ENCODE results near the gene DPP4.

Gene DPP4

DNA sequence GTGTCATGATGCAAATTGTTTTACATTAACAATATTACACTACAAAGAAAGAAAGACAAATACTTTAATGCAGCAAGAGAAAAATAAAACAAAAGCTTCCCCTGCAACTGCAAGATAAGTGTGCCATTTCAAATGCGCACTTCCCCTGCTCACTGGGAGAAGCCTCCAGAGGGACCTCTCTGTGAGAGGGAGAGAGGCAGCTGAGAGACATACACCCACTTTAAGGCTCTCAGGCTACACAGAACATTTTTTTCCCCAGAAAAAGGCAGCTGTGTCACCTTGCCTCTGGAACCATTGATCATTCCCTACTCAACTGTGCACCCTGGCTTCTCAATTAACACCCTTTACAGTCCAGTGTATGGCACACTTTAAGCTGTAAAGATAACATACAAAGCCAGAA lies 75.2 kb downstream of the DPP4 start:
- no peak overlapping the region for H3K4me2 ChIP-seq (ENCODE audit: low read length)

GRCh38 chr2:161997916-161998471 lies 76.0 kb downstream of the DPP4 start:
- TF ChIP-seq, protein P1, sequence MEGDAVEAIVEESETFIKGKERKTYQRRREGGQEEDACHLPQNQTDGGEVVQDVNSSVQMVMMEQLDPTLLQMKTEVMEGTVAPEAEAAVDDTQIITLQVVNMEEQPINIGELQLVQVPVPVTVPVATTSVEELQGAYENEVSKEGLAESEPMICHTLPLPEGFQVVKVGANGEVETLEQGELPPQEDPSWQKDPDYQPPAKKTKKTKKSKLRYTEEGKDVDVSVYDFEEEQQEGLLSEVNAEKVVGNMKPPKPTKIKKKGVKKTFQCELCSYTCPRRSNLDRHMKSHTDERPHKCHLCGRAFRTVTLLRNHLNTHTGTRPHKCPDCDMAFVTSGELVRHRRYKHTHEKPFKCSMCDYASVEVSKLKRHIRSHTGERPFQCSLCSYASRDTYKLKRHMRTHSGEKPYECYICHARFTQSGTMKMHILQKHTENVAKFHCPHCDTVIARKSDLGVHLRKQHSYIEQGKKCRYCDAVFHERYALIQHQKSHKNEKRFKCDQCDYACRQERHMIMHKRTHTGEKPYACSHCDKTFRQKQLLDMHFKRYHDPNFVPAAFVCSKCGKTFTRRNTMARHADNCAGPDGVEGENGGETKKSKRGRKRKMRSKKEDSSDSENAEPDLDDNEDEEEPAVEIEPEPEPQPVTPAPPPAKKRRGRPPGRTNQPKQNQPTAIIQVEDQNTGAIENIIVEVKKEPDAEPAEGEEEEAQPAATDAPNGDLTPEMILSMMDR (IDR thresholded peaks at IDR 0.05; ENCODE audit: low read depth, low read length): no peak
- TF ChIP-seq EZH2phosphoT487 (IDR thresholded peaks at IDR 0.05; ENCODE audit: low read depth): no peak
- no peak overlapping the region for H3K4me3 ChIP-seq (ENCODE audit: low read length)
- H3K79me2 ChIP-seq (ENCODE audit: low read length): no peaks in the 10 kb centered on the region
- peaks cover 7% of the 10 kb centered on the region for H3K4me1 ChIP-seq (ENCODE audit: low read length)
- H3K36me3 ChIP-seq (replicated peaks; ENCODE audit: low read depth, low read length): peaks cover 7% of the 10 kb centered on the region
- H2AFZ ChIP-seq (ENCODE audit: low read depth, low read length): no peak overlapping the region
- no peaks in the 10 kb centered on the region for H4K20me1 ChIP-seq (ENCODE audit: insufficient read depth, low read length)
- no peaks in the 10 kb centered on the region for H3K27me3 ChIP-seq (ENCODE audit: low read depth, low read length)
- no peak overlapping the region for H3K4me2 ChIP-seq (ENCODE audit: low read length)
- no peaks in the 10 kb centered on the region for H3K9me3 ChIP-seq (ENCODE audit: insufficient read depth, low read length)
- no peak overlapping the region for H3K27ac ChIP-seq (ENCODE audit: low read length)
- no peak overlapping the region for H3K9ac ChIP-seq (ENCODE audit: low read length)

More for the DNA sequence above, 75.2 kb downstream of the DPP4 start:
- no peak overlapping the region for H3K4me3 ChIP-seq (ENCODE audit: low read length)
- no peak for TF ChIP-seq EZH2phosphoT487 (IDR thresholded peaks at IDR 0.05; ENCODE audit: low read depth)
- H3K4me1 ChIP-seq (ENCODE audit: low read length): no peaks in the 10 kb centered on the region
- H4K20me1 ChIP-seq (ENCODE audit: insufficient read depth, low read length): no peaks in the 10 kb centered on the region
- no peaks in the 10 kb centered on the region for H3K27me3 ChIP-seq (ENCODE audit: low read depth, low read length)
- H3K79me2 ChIP-seq (ENCODE audit: low read length): no peaks in the 10 kb centered on the region
- peaks cover 7% of the 10 kb centered on the region for H3K36me3 ChIP-seq (replicated peaks; ENCODE audit: low read depth, low read length)
- no peak overlapping the region for H3K9ac ChIP-seq (ENCODE audit: low read length)
- H2AFZ ChIP-seq (ENCODE audit: low read depth, low read length): no peak overlapping the region
- H3K9me3 ChIP-seq (ENCODE audit: insufficient read depth, low read length): no peaks in the 10 kb centered on the region
- no peak overlapping the region for H3K27ac ChIP-seq (ENCODE audit: low read length)

- Histone ChIP-seq H2AFZ (ENCODE audit: low read depth, low read length) (no peak overlapping the region), H3K4me3 (ENCODE audit: low read length) (no peak overlapping the region), H3K27me3 (ENCODE audit: low read depth, low read length) (no peaks in the 10 kb centered on the region), H3K4me1 (ENCODE audit: low read length) (peaks cover 15% of the 10 kb centered on the region), H3K9ac (ENCODE audit: low read length) (no peak overlapping the region), H4K20me1 (ENCODE audit: insufficient read depth, low read length) (no peaks in the 10 kb centered on the region), H3K79me2 (ENCODE audit: low read length) (no peaks in the 10 kb centered on the region), H3K9me3 (ENCODE audit: insufficient read depth, low read length) (no peaks in the 10 kb centered on the region), H3K27ac (ENCODE audit: low read length) (no peak overlapping the region), H3K4me2 (ENCODE audit: low read length) (no peak overlapping the region), H3K36me3 (replicated peaks; ENCODE audit: low read depth, low read length) (peaks cover 10% of the 10 kb centered on the region)
- TF ChIP-seq, protein P1 (IDR thresholded peaks at IDR 0.05; ENCODE audit: low read depth, low read length): no peak
- TF ChIP-seq EZH2phosphoT487 (IDR thresholded peaks at IDR 0.05; ENCODE audit: low read depth): no peak
These were observed 78.4 kb downstream of the DPP4 start for GRCh38 chr2:161995553-161996016.

DNA sequence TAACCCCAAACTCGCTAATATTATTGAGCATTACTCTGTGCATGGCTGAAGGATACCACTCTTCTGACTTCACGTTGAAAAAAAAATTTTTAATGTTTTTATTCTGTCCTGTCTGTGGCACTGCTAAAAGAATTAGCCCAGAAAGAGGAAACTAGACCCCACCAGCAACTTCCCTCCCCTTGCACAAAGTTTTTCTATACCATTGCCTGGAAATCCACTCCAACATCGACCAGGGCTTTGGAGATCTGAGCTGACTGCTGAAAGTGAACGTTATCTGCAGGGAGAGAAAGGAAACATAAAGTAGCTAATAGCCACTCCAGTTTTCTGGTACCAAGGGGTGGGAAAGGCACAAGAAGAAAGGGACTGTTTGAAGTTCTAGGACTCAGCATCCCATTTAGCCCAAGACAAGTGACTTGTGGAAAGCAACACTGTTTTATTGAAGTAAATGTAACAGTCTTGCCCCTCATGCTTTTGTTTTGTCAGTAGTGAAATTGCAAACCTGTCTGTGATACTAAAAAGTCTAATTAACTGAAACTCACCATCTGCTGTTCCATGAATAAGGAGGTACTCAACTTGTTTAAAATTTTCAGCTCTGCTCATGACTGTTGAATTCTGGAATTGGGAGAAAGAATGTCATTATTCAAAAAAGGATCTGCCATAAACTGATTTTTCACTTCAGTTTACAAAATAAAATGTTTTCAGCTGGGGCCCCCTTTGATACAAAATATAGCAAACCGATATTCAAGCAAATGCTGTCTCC lies 79.1 kb downstream of the DPP4 start:
- Histone ChIP-seq H3K4me3 (ENCODE audit: low read length) (no peak overlapping the region), H3K9me3 (ENCODE audit: insufficient read depth, low read length) (no peaks in the 10 kb centered on the region), H3K79me2 (ENCODE audit: low read length) (no peaks in the 10 kb centered on the region), H2AFZ (ENCODE audit: low read depth, low read length) (no peak overlapping the region), H3K9ac (ENCODE audit: low read length) (no peak overlapping the region), H3K27me3 (ENCODE audit: low read depth, low read length) (no peaks in the 10 kb centered on the region), H3K36me3 (replicated peaks; ENCODE audit: low read depth, low read length) (peaks cover 12% of the 10 kb centered on the region), H3K4me1 (ENCODE audit: low read length) (peaks cover 15% of the 10 kb centered on the region), H4K20me1 (ENCODE audit: insufficient read depth, low read length) (no peaks in the 10 kb centered on the region), H3K4me2 (ENCODE audit: low read length) (no peak overlapping the region), H3K27ac (ENCODE audit: low read length) (no peak overlapping the region)
- TF ChIP-seq, protein P1 (IDR thresholded peaks at IDR 0.05; ENCODE audit: low read depth, low read length): no peak
- no peak for TF ChIP-seq EZH2phosphoT487 (IDR thresholded peaks at IDR 0.05; ENCODE audit: low read depth)
